IPS DF 4.7 (cell line): Measurements from ENCODE around the gene LRFN2.

ENCODE experiments used
- DNase-seq: peaks from one replicate; pipeline ENCODE4 v3.0.0-alpha.2; 2013; ENCODE audit warnings: low spot score; ENCODE audit errors: extremely low read depth

Gene LRFN2

GRCh38 chr6:40543776-40544175 is 43.4 kb downstream of the LRFN2 start:
- no peak for DNase-seq

DNA sequence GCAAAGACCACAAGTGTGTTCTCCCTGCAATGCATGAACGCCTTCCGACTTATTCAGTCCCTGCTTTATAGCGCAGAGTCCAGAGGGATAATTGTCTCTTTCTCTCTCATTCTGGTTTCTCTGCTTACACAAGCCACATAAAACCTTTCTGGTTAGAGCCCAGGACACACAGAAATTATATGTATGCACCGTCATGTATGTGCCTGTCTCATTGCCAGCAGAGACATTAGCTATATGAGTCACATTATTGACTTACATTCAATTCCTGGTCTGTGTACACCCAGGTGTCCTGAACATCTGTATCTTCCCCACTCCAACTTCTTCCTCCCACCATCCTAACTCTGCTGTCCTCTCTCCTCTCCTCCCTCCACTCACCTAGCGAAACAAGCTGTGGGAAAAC is 44.0 kb downstream of the LRFN2 start:
- DNase-seq, result no peak

DNA sequence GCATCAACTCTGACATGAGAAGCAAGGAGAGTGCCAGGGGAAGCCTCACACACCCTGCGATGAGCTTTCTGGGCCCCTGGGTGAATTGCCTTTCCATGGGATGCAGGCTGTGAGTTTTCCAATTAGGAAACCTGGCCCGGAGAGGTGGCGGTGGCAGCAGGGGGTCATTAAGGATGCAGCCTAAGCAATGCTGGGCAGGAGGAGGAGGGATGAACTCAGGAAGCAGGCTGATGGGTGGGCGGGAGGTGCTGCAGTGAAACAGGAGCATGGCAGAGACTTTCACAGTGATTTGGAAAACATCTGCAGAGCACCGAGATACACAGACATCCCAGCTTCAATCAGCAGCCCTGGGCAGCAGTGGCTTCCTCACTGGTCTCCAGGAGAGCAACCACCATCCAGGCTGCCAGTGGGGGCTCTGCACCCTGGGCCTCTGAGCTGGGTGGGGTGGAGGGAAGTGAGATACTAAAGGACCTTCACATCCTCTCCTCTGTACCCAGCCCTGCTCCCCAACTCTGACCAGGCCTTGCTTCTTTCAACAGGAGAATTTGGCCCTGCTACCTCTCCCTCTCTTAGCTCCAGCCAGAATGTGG is 44.9 kb downstream of the LRFN2 start:
- no peak for DNase-seq

DNA sequence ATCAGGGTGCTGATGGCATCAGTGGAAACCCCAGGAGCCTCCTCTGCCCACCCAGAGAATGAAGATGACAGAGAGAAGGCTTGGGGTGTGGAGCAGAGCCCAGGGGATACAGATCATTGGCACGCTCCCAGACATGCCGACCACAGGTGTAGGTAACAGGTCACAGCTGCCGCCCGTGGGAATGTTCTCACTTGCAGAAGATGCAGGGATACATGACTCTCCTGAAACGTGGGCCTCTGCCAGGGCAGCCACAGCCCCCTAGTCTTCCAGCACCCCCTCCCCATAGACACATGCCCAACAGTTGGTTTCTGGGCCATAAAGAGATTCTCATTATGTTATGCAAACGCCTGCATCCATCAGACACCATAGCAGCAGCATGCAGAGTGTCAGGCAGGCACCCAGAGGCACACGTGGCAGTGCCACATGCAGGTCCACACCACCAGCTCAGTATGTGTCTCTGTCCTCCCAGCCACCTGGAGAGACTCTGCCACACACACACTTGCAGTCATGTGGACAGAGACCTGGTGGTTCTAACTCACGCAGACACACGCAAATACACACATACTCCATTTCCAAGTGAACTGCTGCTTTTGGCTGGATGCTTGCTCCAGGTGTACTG is 45.5 kb downstream of the LRFN2 start:
- DNase-seq, result no peak

GRCh38 chr6:40540790-40541189 is 46.4 kb downstream of the LRFN2 start:
- no peak for DNase-seq

DNA sequence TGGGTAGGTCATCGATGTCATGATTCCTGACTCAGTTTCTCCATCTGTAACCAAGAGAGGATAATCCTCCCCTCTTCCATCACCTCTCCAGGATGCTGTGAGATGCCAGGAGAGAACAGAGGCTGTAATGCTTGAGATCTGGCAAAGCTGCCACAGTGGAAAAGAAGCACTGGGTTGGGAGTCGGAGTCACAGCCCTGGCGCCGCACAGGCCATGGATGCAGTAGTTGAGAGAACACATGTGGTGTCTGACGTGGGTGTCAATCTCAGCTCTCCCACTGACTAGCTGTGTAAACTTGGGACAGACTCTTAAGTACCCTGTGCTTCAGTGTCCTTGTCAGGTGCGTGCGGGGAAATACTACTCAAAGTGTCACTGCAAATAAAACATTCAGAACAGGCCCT is 47.3 kb downstream of the LRFN2 start:
- no peak for DNase-seq

DNA sequence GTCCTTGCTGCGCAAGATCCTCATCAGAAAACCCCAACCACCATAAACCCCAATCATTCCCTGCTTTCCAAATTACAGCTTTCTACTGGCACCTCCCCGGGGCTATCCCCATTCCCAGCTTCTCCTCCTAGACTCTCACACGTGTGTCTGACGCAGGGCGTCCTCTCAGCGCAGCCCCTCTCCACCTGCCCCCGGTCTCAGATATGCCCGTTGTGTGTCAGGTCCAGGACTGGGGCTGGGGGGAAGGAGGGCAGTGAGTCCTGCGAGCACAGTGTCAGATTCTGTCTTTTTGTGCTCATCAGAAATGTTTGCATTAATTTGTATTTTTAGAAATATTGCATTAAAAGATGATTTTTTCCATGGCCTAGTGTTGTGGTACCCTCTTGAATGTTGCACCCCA is 48.6 kb downstream of the LRFN2 start:
- DNase-seq, result no peak

GRCh38 chr6:40537446-40537845 is 49.7 kb downstream of the LRFN2 start:
- no peak for DNase-seq

- no peak for DNase-seq
These were observed 50.7 kb downstream of the LRFN2 start for GRCh38 chr6:40536442-40536841.

GRCh38 chr6:40535819-40536380 is 51.3 kb downstream of the LRFN2 start:
- DNase-seq, result no peak

DNA sequence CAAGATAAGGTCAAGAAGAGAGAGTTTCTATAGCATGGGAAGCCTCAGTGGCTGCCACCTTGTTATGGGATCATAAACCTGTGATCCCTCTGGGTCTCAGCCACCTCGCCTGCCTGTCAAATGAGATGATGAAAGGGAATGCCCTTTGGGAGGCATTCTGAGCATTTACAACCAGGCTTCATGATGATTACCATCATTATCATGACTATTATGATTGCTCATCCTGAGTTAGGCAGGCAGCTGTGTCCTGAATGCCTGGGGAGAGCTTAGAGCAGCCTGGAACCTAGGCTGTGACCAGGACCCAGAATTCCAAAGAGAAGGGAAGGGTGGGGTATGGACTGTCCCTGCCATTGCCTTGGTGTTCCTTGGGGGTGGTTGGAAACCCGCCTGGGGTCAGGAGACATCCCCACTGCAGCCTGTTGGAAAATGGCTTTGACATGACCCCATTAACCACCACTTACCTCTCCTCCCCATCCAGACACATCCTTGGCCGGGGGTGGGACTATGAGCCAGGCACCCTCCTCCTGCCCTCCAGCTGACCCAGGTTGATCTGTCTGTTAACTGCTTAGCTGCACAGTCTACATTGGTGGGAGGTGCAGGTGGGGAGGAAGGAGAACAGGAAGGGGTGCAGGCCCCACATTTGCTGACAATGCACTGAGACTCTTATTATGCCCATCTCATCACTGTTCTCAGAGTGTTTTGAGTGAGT is 51.9 kb downstream of the LRFN2 start:
- no peak for DNase-seq

GRCh38 chr6:40532349-40533000 is 54.7 kb downstream of the LRFN2 start:
- no peak for DNase-seq

DNA sequence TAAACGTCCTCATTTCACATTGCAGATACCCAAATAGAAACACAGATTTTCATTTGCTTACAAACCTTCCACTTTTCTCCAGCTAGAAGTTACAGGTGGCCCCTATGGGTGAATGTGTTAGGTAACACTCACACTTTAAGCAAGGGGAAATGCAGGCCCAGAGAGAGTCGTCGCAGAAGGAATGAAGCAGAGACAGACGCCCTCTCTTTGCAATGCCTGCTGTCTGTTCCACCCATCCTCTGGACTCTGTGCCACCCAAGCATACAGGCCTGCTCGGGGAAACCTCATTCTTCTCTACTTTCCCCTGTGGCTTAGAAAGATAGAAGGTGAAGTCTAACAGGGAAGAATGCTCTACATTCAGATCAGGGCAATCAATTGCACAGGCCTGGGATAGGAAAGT is 57.2 kb downstream of the LRFN2 start:
- no peak for DNase-seq

DNA sequence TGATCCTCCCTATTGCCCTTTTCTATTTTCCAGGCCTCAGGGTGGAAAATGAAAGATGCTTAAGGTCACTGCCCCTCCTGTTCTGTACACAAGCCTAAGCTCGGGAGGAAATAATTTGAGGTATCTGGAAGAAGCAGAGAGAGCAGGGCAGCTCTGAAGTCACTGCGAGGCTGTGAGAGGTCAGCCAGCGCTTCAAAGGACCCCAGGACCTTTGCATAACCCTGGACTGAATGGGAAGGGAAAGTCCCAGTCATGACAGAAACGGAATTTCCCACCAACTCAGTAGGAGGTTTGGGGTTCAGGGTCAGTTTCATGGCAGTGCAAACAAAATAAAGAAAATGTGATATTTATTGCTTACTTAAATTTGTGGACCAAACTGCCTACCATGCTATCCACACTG is 58.1 kb downstream of the LRFN2 start:
- no peak for DNase-seq

DNA sequence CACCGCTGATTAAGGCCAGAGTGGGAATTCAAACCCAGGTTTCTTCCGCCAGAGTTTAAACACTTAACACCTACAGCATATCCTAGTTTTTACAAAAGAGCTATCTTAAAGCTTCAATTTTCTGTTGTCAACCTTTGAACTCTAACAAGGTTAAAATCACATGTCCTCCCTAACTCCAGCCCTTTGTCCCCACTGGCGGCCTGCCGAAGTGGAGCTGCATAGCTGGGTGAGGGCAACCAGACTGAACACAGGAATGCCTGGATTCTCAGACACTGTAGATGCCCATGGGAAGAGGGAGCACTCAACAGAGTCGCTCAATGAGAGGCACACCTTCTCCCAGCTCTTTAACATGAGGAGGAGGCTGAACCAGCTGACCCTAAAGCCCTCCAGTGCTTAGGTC is 59.1 kb downstream of the LRFN2 start:
- no peak for DNase-seq

DNA sequence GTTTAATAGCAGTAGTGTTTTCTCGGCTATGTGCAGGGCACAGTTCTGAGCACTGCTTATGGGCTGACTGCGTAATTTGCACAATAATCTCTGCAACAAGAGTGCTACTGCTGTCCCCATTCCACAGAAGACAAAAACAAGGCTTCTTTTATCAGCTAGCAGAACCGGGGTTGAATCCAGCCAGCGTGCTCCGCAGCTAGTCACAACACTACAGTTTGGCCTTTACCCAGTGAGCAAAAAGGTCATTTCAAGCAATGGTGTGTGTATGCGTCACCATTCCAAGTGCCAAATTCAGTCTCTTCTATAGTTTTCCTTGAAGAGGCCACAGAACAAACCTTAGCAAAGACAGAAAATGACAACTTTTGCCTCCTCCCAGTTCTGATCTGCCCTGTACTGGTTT is 61.1 kb downstream of the LRFN2 start:
- DNase-seq, result no peak

GRCh38 chr6:40524797-40525585 is 62.2 kb downstream of the LRFN2 start:
- no peak for DNase-seq

DNA sequence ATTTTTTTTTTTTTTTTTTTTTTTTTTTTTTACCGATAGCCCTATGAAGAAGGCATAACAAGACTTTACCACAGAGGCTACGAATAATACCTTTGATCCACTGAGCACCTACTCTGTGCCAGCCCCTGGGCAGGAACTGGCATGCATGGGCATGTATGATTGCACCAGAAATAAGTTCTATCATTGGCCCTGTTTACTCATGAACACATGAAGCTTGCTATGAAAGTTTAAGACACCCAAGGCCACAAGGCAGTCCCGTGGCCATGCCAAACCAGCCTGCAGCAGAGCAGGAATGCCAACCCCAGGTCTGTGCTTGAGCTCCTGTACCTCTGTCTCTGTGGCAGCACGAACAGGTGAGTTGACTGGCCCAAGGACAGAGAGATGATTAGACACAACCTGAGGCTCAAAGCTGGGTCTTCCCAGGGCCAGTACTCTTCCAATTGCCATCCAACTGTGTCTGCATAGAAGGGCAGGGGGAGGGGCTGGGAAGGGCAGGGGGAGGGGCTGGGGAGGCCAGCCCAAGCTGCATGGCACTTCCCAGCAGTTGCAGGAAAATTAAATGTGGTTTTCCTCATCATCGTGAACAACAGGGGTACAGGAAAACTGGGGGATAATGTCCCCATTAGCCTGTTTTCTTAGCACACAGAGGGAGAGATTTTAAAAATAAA is 63.5 kb downstream of the LRFN2 start:
- no peak for DNase-seq

GRCh38 chr6:40521496-40521895 is 65.7 kb downstream of the LRFN2 start:
- no peak for DNase-seq

GRCh38 chr6:40520678-40521077 is 66.5 kb downstream of the LRFN2 start:
- no peak for DNase-seq

DNA sequence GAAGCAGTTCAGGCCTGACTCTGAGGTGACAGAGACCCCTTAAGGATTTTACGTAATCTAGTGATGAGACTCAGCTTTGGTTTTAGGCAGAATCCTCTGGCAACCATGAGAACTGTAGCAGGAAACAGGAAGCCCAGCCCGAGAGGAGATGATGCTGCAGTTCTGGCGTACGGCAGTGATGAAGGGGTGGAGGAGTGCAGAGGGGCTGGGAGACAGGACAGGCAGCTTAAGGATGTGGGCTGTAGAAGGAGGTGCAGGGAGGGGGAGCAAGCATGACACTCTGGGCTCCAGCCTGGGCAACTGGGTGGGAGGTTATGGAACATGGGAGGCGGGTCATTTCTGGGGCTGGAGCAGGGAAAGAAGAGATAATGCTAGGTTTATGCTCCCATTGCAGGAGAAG is 67.1 kb downstream of the LRFN2 start:
- no peak for DNase-seq
